ENCODE measurements around the gene CIRBP. TPM values are rescaled to one million over a fixed set of nuclear protein-coding genes. Genes with fewer than 3 reads are reported as not detected.

The CIRBP gene
- total RNA-seq, 1 donor = 245 TPM

- no peak overlapping the region for H3K4me3 ChIP-seq (ENCODE audit: low read depth, low read length)
- DNase-seq (ENCODE audit: low read depth) = no peak
- no peak for TF ChIP-seq CTCF (IDR thresholded peaks at IDR 0.05; ENCODE audit: insufficient read depth, low read length)
Observed at GRCh38 chr19:1227304-1228054, 41.7 kb upstream of the CIRBP start.

GRCh38 chr19:1228161-1228957, 40.8 kb upstream of the CIRBP start:
- no peak for DNase-seq (ENCODE audit: low read depth)
- no peak overlapping the region for H3K4me3 ChIP-seq (ENCODE audit: low read depth, low read length)
- no peak for TF ChIP-seq CTCF (IDR thresholded peaks at IDR 0.05; ENCODE audit: insufficient read depth, low read length)

DNA sequence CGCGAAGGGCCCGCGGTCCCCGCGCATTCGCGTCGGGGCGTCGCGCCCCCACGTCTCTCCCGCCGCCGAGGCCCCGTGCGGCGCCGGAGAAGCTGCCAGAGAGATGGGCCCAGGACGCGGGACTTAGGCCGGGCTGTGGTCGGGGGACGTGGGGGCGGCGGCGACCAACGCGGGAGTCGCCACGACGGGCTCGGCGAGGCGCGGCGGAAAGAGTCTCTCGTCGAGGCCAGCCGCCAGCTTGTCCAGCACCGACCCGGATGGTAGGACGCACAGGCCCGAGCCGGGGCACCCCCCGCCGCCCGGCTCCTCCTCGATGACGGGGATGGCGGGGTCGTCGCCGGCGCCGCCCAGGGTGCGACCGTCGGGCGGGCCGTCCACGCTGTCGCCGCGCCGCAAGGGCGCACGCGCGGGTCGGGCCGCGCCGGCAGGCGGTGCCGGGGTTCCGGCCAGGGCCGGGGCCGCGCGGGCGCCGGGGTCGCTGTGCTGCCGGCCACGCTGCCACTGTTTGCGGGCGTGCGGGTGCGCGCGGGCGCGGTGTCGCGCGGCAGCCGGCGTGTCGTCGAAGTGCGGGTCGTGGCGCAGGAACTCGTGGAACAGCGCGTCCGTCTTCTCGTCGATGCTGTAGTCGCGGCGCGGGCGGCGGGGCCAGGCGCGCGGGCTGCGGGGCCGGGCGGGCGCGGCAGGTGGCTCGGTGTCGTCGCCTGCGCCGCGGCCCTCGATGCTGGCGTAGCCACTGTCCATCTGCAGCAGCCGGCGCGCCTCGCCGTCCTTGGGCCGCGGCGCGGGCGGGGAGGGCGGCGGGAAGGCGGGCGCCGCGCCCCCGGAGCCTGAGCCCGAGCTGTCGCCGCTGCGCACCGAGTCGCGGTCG, 39.8 kb upstream of the CIRBP start:
- TF ChIP-seq CTCF (IDR thresholded peaks at IDR 0.05; ENCODE audit: insufficient read depth, low read length) = no peak
- H3K4me3 ChIP-seq (ENCODE audit: low read depth, low read length) = no peak overlapping the region
- no peak for DNase-seq (ENCODE audit: low read depth)

DNA sequence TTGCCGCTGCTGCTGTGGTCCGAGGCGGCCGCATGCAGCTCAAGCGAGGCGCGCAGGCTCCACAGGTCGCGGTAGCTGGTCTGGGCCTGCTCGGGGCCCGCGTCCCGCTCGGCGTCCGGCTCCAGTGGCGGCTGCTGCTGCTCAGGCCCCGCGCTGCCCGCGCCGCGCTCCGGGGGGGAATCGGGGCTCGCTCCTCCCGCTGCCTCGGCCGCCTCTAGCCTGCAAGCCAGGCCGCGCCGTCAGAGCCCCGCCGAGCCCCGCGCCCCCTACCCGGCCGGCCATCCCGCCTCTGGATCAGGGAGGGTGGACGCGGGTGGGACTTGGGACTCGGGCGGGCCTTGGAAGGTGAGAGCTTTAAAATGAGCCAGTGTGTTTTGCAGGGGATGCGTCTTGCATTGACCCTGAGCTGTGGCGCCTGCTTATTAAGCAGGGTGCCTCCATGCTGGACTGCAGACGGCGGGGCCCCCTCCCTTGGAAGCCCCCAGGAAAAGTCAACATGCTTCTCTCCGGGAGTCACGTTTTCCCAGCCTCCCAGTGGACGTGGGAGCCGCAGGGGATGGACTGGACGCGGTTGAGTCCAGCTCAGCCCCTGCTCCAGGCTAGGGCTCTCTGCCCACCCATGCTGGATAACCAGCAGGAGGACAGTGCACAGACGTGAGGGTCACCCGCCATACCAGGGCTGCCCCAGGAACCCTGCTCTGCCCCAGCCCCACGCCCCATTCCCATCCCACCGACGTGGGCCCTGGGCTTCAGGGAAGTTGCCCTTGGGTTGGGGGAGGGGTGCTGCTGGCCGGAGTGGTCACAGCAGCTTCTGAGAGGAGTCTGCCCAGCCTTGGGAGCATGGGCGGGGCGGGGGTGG, 39.0 kb upstream of the CIRBP start:
- no peak for DNase-seq (ENCODE audit: low read depth)
- TF ChIP-seq CTCF (IDR thresholded peaks at IDR 0.05; ENCODE audit: insufficient read depth, low read length) = no peak
- no peak overlapping the region for H3K4me3 ChIP-seq (ENCODE audit: low read depth, low read length)

GRCh38 chr19:1230783-1231489, 38.2 kb upstream of the CIRBP start:
- H3K4me3 ChIP-seq (ENCODE audit: low read depth, low read length) = no peak overlapping the region
- DNase-seq (ENCODE audit: low read depth) = no peak
- no peak for TF ChIP-seq CTCF (IDR thresholded peaks at IDR 0.05; ENCODE audit: insufficient read depth, low read length)

Data from fibroblast of the aortic adventitia (primary cell).